Measurements from ENCODE around the gene HPCAL1.

GRCh38 chr2:10387033-10387432 is 84.3 kb downstream of the HPCAL1 start:
- TF ChIP-seq CTCF (IDR thresholded peaks at IDR 0.05; ENCODE audit: control extremely low read depth in 1 of 3, insufficient read depth in 1 of 3, low read depth in 1 of 3, low read length in 3 of 3): no peak
- no peak for TF ChIP-seq JUND (IDR thresholded peaks at IDR 0.05; ENCODE audit: low read length)
- TF ChIP-seq RBBP5 (IDR thresholded peaks at IDR 0.05; ENCODE audit: borderline replicate concordance, low read depth, low read length): no peak
- no peak for TF ChIP-seq EZH2 (IDR thresholded peaks at IDR 0.05; ENCODE audit: low read depth, low read length, severe bottlenecking)
- TF ChIP-seq CEBPB (IDR thresholded peaks at IDR 0.05; ENCODE audit: low read depth, low read length): no peak
- no peak for TF ChIP-seq TEAD4 (IDR thresholded peaks at IDR 0.05; ENCODE audit: low read depth, low read length)
